K562 (cell line): ENCODE results near the gene OR2V2. TPM values are rescaled to one million over a fixed set of nuclear protein-coding genes. Genes with fewer than 3 reads are reported as not detected.

Experiments used
- ARID1B ChIP-seq: fragments of 450-650 bp; IDR thresholded peaks from 2 replicates; pipeline ENCODE4 v1.6.1; 2016; ENCODE audit warnings: antibody characterized with exemption, mild to moderate bottlenecking, inconsistent platforms
- CBX5 ChIP-seq: IDR thresholded peaks from 2 replicates; pipeline ENCODE4 v1.6.1; 2014; ENCODE audit warnings: low read depth, borderline replicate concordance
- EHMT2 ChIP-seq: fragments of 450-650 bp; IDR thresholded peaks from 2 replicates; pipeline ENCODE4 v1.6.1; 2018; ENCODE audit warnings: antibody characterized with exemption
- ETS2 ChIP-seq: IDR thresholded peaks from 2 replicates; pipeline ENCODE4 v1.6.1; 2016; ENCODE audit warnings: borderline replicate concordance, missing genetic modification characterization, mild to moderate bottlenecking, moderate library complexity, missing compliant biosample characterization; ENCODE audit not compliant: poor library complexity, severe bottlenecking
- GABPA ChIP-seq: fragments of 200-800 bp; sonication (Bioruptor generic); conservative IDR thresholded peaks from 2 replicates; pipeline ENCODE4 v1.6.1; 2016; ENCODE audit warnings: low read depth, missing genetic modification characterization, missing compliant biosample characterization
- HDGF ChIP-seq: fragments of 450-650 bp; IDR thresholded peaks from 2 replicates; pipeline ENCODE4 v1.6.1; 2016
- MGA ChIP-seq: fragments of 450-650 bp; IDR thresholded peaks from 2 replicates; pipeline ENCODE4 v1.6.1; 2016; ENCODE audit warnings: mild to moderate bottlenecking, moderate library complexity
- NBN ChIP-seq: fragments of 450-650 bp; IDR thresholded peaks from 2 replicates; pipeline ENCODE4 v1.6.1; 2016; ENCODE audit warnings: low read depth, mild to moderate bottlenecking
- NFE2 ChIP-seq: IDR thresholded peaks from 2 replicates; pipeline ENCODE4 v1.6.1; 2014; ENCODE audit warnings: antibody characterized with exemption, low read depth
- NFRKB ChIP-seq: fragments of 450-650 bp; IDR thresholded peaks from 2 replicates; pipeline ENCODE4 v1.6.1; 2016; ENCODE audit warnings: low read depth
- NR2C1 ChIP-seq, 2 experiments: fragments of 450-650 bp; IDR thresholded peaks; 2 replicates each; pipeline ENCODE4 v1.6.1; 2017; ENCODE audit warnings: mild to moderate bottlenecking in 2 of 2, antibody characterized with exemption in 1 of 2, inconsistent platforms in 1 of 2, missing compliant biosample characterization in 1 of 2, missing genetic modification characterization in 1 of 2
- SMARCA4 ChIP-seq: fragments of 450-650 bp; IDR thresholded peaks from 2 replicates; pipeline ENCODE4 v1.6.1; 2016
- SMARCE1 ChIP-seq: fragments of 450-650 bp; IDR thresholded peaks from 2 replicates; pipeline ENCODE4 v1.7.1; 2016; ENCODE audit warnings: mild to moderate bottlenecking
- ZBTB5 ChIP-seq: fragments of 450-650 bp; IDR thresholded peaks from 2 replicates; pipeline ENCODE4 v1.6.1; 2017; ENCODE audit warnings: antibody characterized with exemption
- polyA plus RNA-seq, 8 experiments: library from polyadenylated mRNA; depleted of rRNA in 4 of 8; stranded (reverse) in 5 of 8; unstranded in 3 of 8; fragments of >200 nt; fragmentation: Nextera tagmentation in 2 of 8; fragmentation: Illumina TruSeq in 1 of 8; extraction: Ambion mirVana in 2 of 8; extraction: Trizol in 1 of 8; gene quantifications; 2 replicates each; pipeline versions ENCODE4 v1.2.1 to v1.2.3, GENCODE V29; 2011 to 2014; ENCODE audit warnings: inconsistent platforms in 1 of 8, missing spikeins in 1 of 8
- total RNA-seq, 7 experiments: library from RNA; depleted of rRNA in 6 of 7; stranded (reverse); fragments of >200 nt in 6 of 7; fragmentation: Illumina TruSeq in 2 of 7; extraction: Trizol in 2 of 7; gene quantifications; 2 replicates each; pipeline versions ENCODE4 v1.2.1 to v1.2.3, GENCODE V29; 2011 to 2021; ENCODE audit warnings: low replicate concordance in 1 of 7
- TF ChIP-seq, protein P1 (sequence below): fragments of 450-650 bp; IDR thresholded peaks from 2 replicates; pipeline ENCODE4 v1.6.1; 2016; ENCODE audit warnings: antibody characterized with exemption

Gene OR2V2
- total and polyA plus RNA-seq, 9 of the 15 experiments (the other 6 are each of a cell fraction or from before 2014, with no cell fraction given): 0.01 TPM; not detected in 8

GRCh38 chr5:181131514-181131913 lies 15.9 kb upstream of the OR2V2 start (continued):
- TF ChIP-seq ETS2 (tag): no peak
- TF ChIP-seq CBX5: no peak
- 0 out of 2 replicates have a peak, but pooled peaks have one; percentile 18 for TF ChIP-seq ZBTB5
- peak; percentile 33; the same call in 1 of the 2 replicates for TF ChIP-seq ARID1B
- TF ChIP-seq SMARCE1: peak; percentile 42; the same call in 1 of the 2 replicates
- peak; percentile 18; the same call in 1 of the 2 replicates for TF ChIP-seq MGA
- no peak for TF ChIP-seq NFE2
- peak; percentile 85 for TF ChIP-seq EHMT2
- TF ChIP-seq NBN: peak; percentile 49; the same call in 1 of the 2 replicates
- peak; percentile 61 for TF ChIP-seq NR2C1 (IDR thresholded peaks at IDR 0.05)
- TF ChIP-seq NR2C1 (tag; IDR thresholded peaks at IDR 0.05): no peak
- peak; percentile 51; the same call in 1 of the 2 replicates for TF ChIP-seq HDGF
- TF ChIP-seq, protein P1, sequence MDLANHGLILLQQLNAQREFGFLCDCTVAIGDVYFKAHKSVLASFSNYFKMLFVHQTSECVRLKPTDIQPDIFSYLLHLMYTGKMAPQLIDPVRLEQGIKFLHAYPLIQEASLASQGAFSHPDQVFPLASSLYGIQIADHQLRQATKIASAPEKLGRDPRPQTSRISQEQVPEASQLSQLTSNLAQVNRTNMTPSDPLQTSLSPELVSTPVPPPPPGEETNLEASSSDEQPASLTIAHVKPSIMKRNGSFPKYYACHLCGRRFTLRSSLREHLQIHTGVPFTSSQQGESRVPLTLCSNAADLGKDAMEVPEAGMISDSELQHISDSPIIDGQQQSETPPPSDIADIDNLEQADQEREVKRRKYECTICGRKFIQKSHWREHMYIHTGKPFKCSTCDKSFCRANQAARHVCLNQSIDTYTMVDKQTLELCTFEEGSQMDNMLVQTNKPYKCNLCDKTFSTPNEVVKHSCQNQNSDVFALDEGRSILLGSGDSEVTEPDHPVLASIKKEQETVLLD: no peak
- peak; percentile 82 for TF ChIP-seq NFRKB
- TF ChIP-seq SMARCA4: 0 out of 2 replicates have a peak, but pooled peaks have one; percentile 24
- 0 out of 2 replicates have a peak, but pooled peaks have one; percentile 33 for TF ChIP-seq GABPA (tag)
